Stomach (tissue), 4 donors: ENCODE results near the gene NASP.

Experiments used
- CTCF ChIP-seq, 7 experiments: fragments of 450-650 bp in 4 of 7; fragments of 200-600 bp in 3 of 7; sonication (generic) in 3 of 7; IDR thresholded peaks; one replicate each; pipeline ENCODE4 v1.5.1; 2016 to 2019; ENCODE audit warnings: antibody characterized with exemption in 7 of 7, control low read depth in 2 of 7, mild to moderate bottlenecking in 1 of 7
- POLR2A ChIP-seq, 4 donors: fragments of 450-650 bp; IDR thresholded peaks; one replicate each; pipeline ENCODE4 v1.6.1; 2016; ENCODE audit warnings: antibody characterized with exemption in 4 of 4, control low read depth in 2 of 4, mild to moderate bottlenecking in 1 of 4, moderate library complexity in 1 of 4

GRCh38 chr1:45608175-45609156, 24.6 kb downstream of the NASP start:
- TF ChIP-seq CTCF (IDR thresholded peaks at IDR 0.05) (no peak), POLR2A (IDR thresholded peaks at IDR 0.05) (no peak)
